Stimulated activated CD4-positive, alpha-beta T cell treated with anti-CD3 and anti-CD28 coated beads, Interleukin-15, amount 100 ng/mL, for 48 hours (primary cell): ENCODE data around the gene RDM1.

Experiments used
- DNase-seq, 2 donors: peaks; one replicate each; pipeline ENCODE4 v3.0.0-alpha.2; 2020; ENCODE audit warnings: low read depth in 2 of 2

RDM1 gene

GRCh38 chr17:35870906-35871819, 59.4 kb downstream of the RDM1 start:
- DNase-seq = no peak

GRCh38 chr17:35868737-35869136, 61.8 kb downstream of the RDM1 start, which contains the start of gene HEATR9:
HEATR9 (minus strand) TSS chr17:35868891; CDS start chr17:35868742, 149 bp downstream.
- DNase-seq = no peak
